ENCODE data around the gene SELENOW. TPM values are rescaled to one million over a fixed set of nuclear protein-coding genes. Genes with fewer than 3 reads are reported as not detected.

SELENOW gene
- total RNA-seq, 1 donor from 2014 or later = 204 TPM

DNA sequence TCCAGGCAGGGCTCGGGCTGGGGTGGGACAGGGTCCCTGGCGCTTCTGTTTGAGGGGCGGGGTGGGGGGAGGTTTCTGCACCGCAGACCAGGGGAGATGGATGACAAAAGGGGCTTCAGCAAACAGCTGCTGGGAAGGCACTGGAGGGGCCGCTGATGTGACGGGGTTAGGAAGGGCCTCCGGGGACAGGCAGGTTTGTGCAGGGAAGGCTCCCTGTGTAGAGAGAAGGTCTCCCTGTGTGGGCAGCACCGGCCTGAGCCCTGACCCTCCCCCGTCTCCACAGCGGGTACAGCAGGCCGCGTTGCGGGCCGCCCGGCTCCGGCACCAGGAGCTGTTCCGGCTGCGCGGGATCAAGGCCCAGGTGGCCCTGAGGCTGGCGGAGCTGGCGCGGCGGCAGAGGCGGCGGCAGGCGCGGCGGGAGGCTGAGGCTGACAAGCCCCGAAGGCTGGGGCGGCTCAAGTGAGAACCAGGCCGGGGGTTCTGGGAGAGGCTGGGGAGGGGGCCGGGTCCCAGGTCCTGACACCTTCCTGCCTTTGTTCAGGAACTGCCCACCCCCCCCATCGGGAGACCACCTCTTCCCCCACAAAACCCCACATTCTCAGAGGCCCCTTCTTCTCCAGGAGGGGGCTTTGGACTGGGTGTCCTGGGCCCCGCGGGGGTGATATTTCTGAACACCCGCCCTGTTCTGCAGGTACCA lies 23.3 kb upstream of the SELENOW start:
- Mint-ChIP-seq H3K4me1 (ENCODE audit: unreplicated experiment) (no peaks in the 10 kb centered on the region), H3K4me3 (ENCODE audit: unreplicated experiment) (no peak overlapping the region), H3K27ac (ENCODE audit: unreplicated experiment) (no peak overlapping the region), H3K9me3 (ENCODE audit: unreplicated experiment) (no peaks in the 10 kb centered on the region), H3K27me3 (ENCODE audit: unreplicated experiment) (no peaks in the 10 kb centered on the region), H3K36me3 (ENCODE audit: unreplicated experiment) (peaks cover 34% of the 10 kb centered on the region)
- no peak for DNase-seq (ENCODE audit: extremely low spot score, unreplicated experiment)
- TF ChIP-seq, protein P1, sequence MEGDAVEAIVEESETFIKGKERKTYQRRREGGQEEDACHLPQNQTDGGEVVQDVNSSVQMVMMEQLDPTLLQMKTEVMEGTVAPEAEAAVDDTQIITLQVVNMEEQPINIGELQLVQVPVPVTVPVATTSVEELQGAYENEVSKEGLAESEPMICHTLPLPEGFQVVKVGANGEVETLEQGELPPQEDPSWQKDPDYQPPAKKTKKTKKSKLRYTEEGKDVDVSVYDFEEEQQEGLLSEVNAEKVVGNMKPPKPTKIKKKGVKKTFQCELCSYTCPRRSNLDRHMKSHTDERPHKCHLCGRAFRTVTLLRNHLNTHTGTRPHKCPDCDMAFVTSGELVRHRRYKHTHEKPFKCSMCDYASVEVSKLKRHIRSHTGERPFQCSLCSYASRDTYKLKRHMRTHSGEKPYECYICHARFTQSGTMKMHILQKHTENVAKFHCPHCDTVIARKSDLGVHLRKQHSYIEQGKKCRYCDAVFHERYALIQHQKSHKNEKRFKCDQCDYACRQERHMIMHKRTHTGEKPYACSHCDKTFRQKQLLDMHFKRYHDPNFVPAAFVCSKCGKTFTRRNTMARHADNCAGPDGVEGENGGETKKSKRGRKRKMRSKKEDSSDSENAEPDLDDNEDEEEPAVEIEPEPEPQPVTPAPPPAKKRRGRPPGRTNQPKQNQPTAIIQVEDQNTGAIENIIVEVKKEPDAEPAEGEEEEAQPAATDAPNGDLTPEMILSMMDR (IDR thresholded peaks at IDR 0.05) = no peak

DNA sequence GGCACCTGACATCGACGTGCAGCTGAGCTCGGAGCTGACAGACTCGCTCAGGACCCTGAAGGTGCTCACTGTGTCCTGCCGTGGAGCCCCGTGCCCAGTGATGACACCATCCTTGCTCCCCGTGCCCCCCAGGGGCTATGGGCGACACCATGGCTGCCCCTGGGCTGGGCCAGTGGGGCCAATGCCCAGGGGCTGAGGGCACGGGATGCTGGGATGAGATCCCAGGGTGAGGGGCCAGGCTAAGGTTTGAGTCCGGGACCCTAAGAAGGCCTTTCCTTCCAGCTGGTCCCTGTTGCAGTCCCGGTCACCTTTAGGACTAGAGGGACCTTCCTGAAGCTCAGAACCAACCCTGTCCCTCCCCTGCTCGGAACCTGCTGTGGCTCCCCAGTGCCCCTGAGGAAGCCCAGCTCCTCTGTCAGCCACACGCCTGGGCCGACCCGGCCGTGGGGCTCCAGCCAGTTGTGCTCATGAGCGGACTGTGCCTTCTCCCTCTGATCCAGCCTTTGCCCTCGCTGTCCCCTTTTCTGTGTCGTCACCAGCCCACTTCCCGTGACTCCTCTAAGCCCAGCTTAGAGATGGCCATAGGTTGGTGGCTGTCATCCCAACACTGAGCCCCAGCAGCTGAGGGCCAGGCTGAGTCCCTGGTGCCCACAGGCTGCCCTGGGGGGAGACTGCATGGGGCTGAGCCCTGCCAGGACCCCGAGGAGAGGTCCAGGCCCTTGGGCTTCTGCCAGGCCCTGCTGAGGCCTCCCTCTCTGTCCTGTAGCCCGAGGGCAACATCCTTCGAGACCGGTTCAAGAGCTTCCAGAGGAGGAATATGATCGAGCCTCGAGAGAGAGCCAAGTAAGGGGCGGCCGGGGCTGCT lies 22.5 kb upstream of the SELENOW start:
- Mint-ChIP-seq H3K27ac (ENCODE audit: unreplicated experiment) (no peak overlapping the region), H3K4me1 (ENCODE audit: unreplicated experiment) (no peaks in the 10 kb centered on the region), H3K36me3 (ENCODE audit: unreplicated experiment) (peaks cover 34% of the 10 kb centered on the region), H3K27me3 (ENCODE audit: unreplicated experiment) (no peaks in the 10 kb centered on the region), H3K4me3 (ENCODE audit: unreplicated experiment) (no peak overlapping the region), H3K9me3 (ENCODE audit: unreplicated experiment) (no peaks in the 10 kb centered on the region)
- DNase-seq (ENCODE audit: extremely low spot score, unreplicated experiment) = no peak
- TF ChIP-seq, protein P1 (IDR thresholded peaks at IDR 0.05) = no peak

DNA sequence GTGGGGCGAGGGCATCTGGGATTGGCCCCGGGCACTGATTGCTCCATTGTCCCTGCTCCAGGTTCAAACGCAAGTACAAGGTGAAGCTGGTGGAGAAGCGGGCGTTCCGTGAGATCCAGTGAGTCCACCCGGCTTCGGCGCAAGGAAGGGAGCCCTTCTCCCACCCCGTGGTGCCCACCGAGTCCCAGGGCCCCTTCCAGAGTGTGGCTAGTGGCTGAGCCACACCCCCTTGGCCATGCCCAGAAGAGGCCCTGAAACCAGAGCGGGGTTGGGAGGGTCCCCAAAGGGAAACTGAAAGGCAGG lies 21.9 kb upstream of the SELENOW start:
- TF ChIP-seq, protein P1 (IDR thresholded peaks at IDR 0.05) = no peak
- H3K9me3 Mint-ChIP-seq (ENCODE audit: unreplicated experiment) = no peaks in the 10 kb centered on the region
- H3K4me3 Mint-ChIP-seq (ENCODE audit: unreplicated experiment) = no peak overlapping the region
- H3K27ac Mint-ChIP-seq (ENCODE audit: unreplicated experiment) = no peak overlapping the region
- no peaks in the 10 kb centered on the region for H3K27me3 Mint-ChIP-seq (ENCODE audit: unreplicated experiment)
- DNase-seq (ENCODE audit: extremely low spot score, unreplicated experiment) = no peak
- no peaks in the 10 kb centered on the region for H3K4me1 Mint-ChIP-seq (ENCODE audit: unreplicated experiment)
- peaks cover 34% of the 10 kb centered on the region for H3K36me3 Mint-ChIP-seq (ENCODE audit: unreplicated experiment)

GRCh38 chr19:47756953-47757608 lies 21.4 kb upstream of the SELENOW start:
- H3K27ac Mint-ChIP-seq (ENCODE audit: unreplicated experiment) = peak overlapping the region; percentile 23
- H3K36me3 Mint-ChIP-seq (ENCODE audit: unreplicated experiment) = peaks cover 34% of the 10 kb centered on the region
- H3K4me1 Mint-ChIP-seq (ENCODE audit: unreplicated experiment) = no peaks in the 10 kb centered on the region
- H3K27me3 Mint-ChIP-seq (ENCODE audit: unreplicated experiment) = no peaks in the 10 kb centered on the region
- H3K9me3 Mint-ChIP-seq (ENCODE audit: unreplicated experiment) = no peaks in the 10 kb centered on the region
- no peak overlapping the region for H3K4me3 Mint-ChIP-seq (ENCODE audit: unreplicated experiment)
- DNase-seq (ENCODE audit: extremely low spot score, unreplicated experiment) = no peak
- TF ChIP-seq, protein P1 (IDR thresholded peaks at IDR 0.05) = no peak

All from osteocyte (in vitro differentiated cells).